Measurements from ENCODE around the gene ITGB4.

ITGB4 gene

GRCh38 chr17:75730065-75730464 is 8.8 kb downstream of the ITGB4 start:
- Mint-ChIP-seq H3K4me1 (no peaks in the 10 kb centered on the region), H3K9me3 (no peaks in the 10 kb centered on the region), H3K36me3 (ENCODE audit: low read depth) (no peaks in the 10 kb centered on the region), H3K27ac (no peak overlapping the region), H3K27me3 (ENCODE audit: low read depth) (peaks cover 18% of the 10 kb centered on the region), H3K4me3 (no peak overlapping the region)
- TF ChIP-seq CTCF (IDR thresholded peaks at IDR 0.05; ENCODE audit: unreplicated experiment in 3 of 3): no peak

- Mint-ChIP-seq H3K27me3 (ENCODE audit: low read depth) (peaks cover 18% of the 10 kb centered on the region), H3K9me3 (no peaks in the 10 kb centered on the region), H3K36me3 (ENCODE audit: low read depth) (no peaks in the 10 kb centered on the region), H3K4me1 (no peaks in the 10 kb centered on the region), H3K4me3 (no peak overlapping the region), H3K27ac (no peak overlapping the region)
- no peak for TF ChIP-seq CTCF (IDR thresholded peaks at IDR 0.05; ENCODE audit: unreplicated experiment in 3 of 3)
These were observed 9.9 kb downstream of the ITGB4 start for GRCh38 chr17:75731086-75731715.

DNA sequence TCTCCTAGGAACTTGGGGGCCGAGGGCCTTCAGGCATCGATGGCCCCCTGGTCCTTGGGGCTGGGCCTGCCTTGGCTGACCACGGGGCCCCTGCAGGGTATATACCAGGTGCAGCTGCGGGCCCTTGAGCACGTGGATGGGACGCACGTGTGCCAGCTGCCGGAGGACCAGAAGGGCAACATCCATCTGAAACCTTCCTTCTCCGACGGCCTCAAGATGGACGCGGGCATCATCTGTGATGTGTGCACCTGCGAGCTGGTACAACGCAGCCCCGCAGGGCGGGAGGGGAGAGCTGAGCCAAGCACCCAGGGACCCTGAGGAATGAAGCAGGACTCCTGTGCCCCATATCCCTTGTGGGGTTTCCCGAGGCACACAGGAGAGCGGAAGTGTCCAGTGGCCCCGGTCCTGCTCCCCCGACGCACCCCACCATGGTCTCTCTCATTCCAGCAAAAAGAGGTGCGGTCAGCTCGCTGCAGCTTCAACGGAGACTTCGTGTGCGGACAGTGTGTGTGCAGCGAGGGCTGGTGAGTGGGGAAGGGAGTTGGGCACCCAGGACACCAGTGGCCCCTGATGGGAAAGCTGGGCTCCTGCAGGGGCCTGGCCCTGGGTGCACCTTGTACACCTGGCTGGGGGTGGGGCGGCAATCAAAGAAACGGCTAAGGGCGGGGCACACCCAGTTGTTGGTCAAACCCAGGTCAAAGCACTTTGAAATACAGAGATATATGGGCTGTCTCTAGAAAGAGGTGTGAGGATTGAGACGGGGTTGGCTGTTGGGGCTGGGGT is 10.6 kb downstream of the ITGB4 start:
- no peak overlapping the region for H3K27ac Mint-ChIP-seq
- H3K36me3 Mint-ChIP-seq (ENCODE audit: low read depth): no peaks in the 10 kb centered on the region
- H3K4me3 Mint-ChIP-seq: no peak overlapping the region
- no peaks in the 10 kb centered on the region for H3K9me3 Mint-ChIP-seq
- H3K4me1 Mint-ChIP-seq: no peaks in the 10 kb centered on the region
- peaks cover 18% of the 10 kb centered on the region for H3K27me3 Mint-ChIP-seq (ENCODE audit: low read depth)
- no peak for TF ChIP-seq CTCF (IDR thresholded peaks at IDR 0.05; ENCODE audit: unreplicated experiment in 3 of 3)

GRCh38 chr17:75733471-75733870 is 12.2 kb downstream of the ITGB4 start:
- Mint-ChIP-seq H3K9me3 (no peaks in the 10 kb centered on the region), H3K4me3 (no peak overlapping the region), H3K27ac (no peak overlapping the region), H3K36me3 (ENCODE audit: low read depth) (no peaks in the 10 kb centered on the region), H3K4me1 (no peaks in the 10 kb centered on the region), H3K27me3 (ENCODE audit: low read depth) (peaks cover 18% of the 10 kb centered on the region)
- TF ChIP-seq CTCF (IDR thresholded peaks at IDR 0.05; ENCODE audit: unreplicated experiment in 3 of 3): no peak

GRCh38 chr17:75734674-75735294 is 13.5 kb downstream of the ITGB4 start:
- no peak overlapping the region for H3K27ac Mint-ChIP-seq
- no peaks in the 10 kb centered on the region for H3K36me3 Mint-ChIP-seq (ENCODE audit: low read depth)
- no peaks in the 10 kb centered on the region for H3K4me1 Mint-ChIP-seq
- H3K27me3 Mint-ChIP-seq (ENCODE audit: low read depth): peaks cover 18% of the 10 kb centered on the region
- no peak overlapping the region for H3K4me3 Mint-ChIP-seq
- no peak for TF ChIP-seq CTCF (IDR thresholded peaks at IDR 0.05; ENCODE audit: unreplicated experiment in 3 of 3)
- no peaks in the 10 kb centered on the region for H3K9me3 Mint-ChIP-seq
